ENCODE data around the gene KRT3.

DNA sequence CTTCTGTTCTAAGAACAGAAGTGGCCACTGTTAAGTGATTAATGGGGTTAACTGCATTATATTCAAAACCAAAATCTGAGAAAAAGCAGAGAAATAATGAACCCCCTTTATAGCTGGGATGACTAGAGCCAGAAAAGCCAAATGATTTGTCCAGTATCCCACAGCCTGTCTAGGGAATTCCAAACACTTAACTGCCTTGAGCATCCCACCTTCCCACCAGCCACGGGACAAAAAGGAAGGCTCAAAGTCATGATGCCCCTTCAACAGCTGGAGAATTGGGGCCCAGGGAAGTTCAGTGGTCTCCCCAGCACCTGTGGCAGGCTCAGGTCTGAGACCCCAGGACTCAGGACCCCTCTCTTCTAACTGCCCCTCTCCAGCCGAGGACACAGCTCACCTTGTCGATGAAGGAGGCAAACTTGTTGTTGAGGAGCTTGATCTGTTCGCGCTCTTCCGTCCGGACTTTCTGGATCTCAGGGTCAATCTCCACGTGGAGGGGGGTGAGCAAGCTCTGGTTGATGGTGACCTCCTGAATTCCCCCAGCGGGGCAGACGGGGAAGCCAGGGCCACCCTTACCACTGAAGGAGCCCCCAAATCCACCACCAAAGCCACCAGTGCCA, 17.4 kb upstream of the KRT3 start:
- TF ChIP-seq, protein P1, sequence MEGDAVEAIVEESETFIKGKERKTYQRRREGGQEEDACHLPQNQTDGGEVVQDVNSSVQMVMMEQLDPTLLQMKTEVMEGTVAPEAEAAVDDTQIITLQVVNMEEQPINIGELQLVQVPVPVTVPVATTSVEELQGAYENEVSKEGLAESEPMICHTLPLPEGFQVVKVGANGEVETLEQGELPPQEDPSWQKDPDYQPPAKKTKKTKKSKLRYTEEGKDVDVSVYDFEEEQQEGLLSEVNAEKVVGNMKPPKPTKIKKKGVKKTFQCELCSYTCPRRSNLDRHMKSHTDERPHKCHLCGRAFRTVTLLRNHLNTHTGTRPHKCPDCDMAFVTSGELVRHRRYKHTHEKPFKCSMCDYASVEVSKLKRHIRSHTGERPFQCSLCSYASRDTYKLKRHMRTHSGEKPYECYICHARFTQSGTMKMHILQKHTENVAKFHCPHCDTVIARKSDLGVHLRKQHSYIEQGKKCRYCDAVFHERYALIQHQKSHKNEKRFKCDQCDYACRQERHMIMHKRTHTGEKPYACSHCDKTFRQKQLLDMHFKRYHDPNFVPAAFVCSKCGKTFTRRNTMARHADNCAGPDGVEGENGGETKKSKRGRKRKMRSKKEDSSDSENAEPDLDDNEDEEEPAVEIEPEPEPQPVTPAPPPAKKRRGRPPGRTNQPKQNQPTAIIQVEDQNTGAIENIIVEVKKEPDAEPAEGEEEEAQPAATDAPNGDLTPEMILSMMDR (IDR thresholded peaks at IDR 0.05 in 2 of 3, conservative IDR thresholded peaks at IDR 0.05 in 1 of 3; ENCODE audit: borderline replicate concordance in 1 of 3, insufficient read depth in 1 of 3, low read depth in 2 of 3, low read length in 2 of 3): no peak
- TF ChIP-seq, protein P2, sequence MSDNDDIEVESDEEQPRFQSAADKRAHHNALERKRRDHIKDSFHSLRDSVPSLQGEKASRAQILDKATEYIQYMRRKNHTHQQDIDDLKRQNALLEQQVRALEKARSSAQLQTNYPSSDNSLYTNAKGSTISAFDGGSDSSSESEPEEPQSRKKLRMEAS (IDR thresholded peaks at IDR 0.05): no peak
- no peak for TF ChIP-seq JUND (IDR thresholded peaks at IDR 0.05)
- TF ChIP-seq CEBPB (IDR thresholded peaks at IDR 0.05; ENCODE audit: low read depth): no peak
- TF ChIP-seq RAD21 (IDR thresholded peaks at IDR 0.05; ENCODE audit: low read depth): no peak

Measured in HCT116 (cell line).